ACC112 (cell line): ENCODE measurements around the gene TEAD4.

ENCODE experiments used
- H2AFZ ChIP-seq: fragments of 200-600 bp; sonication (generic); one replicate; pipeline ENCODE4 v1.6.0; 2017; ENCODE audit warnings: antibody characterized with exemption, low read length; ENCODE audit not compliant: unreplicated experiment
- H3K27ac ChIP-seq: fragments of 200-600 bp; sonication (generic); 2 replicates; pipeline ENCODE4 v1.5.1; 2014; ENCODE audit warnings: low read depth, mild to moderate bottlenecking, antibody characterized with exemption, low read length, moderate library complexity
- H3K27me3 ChIP-seq: fragments of 200-600 bp; sonication (generic); 2 replicates; pipeline ENCODE4 v1.6.1; 2014; ENCODE audit warnings: mild to moderate bottlenecking, antibody characterized with exemption, low read length, moderate library complexity, mixed read lengths; ENCODE audit not compliant: insufficient read depth
- H3K36me3 ChIP-seq: fragments of 200-600 bp; sonication (generic); 2 replicates; pipeline ENCODE4 v1.6.1; 2016; ENCODE audit warnings: mild to moderate bottlenecking, antibody characterized with exemption, low read length, moderate library complexity, mixed read lengths; ENCODE audit not compliant: insufficient read depth
- H3K4me1 ChIP-seq: fragments of 200-600 bp; sonication (generic); one replicate; pipeline ENCODE4 v1.6.1; 2016; ENCODE audit warnings: low read length, mixed read lengths; ENCODE audit not compliant: insufficient read depth, unreplicated experiment, control insufficient read depth
- H3K4me3 ChIP-seq: fragments of 200-600 bp; sonication (generic); 2 replicates; pipeline ENCODE4 v1.5.1; 2014; ENCODE audit warnings: mild to moderate bottlenecking, low read depth, low read length
- H3K79me2 ChIP-seq: fragments of 200-600 bp; sonication (generic); one replicate; pipeline ENCODE4 v1.6.0; 2016; ENCODE audit warnings: low read length; ENCODE audit not compliant: control insufficient read depth, unreplicated experiment, insufficient read depth

TEAD4 gene

DNA sequence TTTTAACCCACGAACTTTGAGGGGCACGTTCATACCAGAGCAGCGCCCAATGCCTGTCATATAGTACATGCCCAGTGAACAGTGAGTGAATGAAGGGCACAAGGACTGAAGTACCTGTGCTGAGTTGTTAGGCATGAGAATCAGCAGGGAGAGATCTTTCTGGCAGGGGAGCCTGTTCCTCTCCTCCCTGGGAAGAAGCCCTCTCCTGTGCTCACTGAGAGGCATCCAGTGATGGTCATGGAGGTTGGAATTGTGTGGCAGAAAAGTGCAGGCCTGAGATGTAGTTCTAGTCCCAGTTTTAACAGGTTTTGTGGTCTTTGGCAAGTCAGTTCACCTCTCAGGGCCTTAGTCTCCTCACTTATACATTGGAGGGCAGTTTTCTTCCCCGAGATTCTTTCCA is 20.6 kb downstream of the TEAD4 start:
- H3K4me3 ChIP-seq = no peak overlapping the region
- no peak overlapping the region for H2AFZ ChIP-seq
- H3K27ac ChIP-seq = no peak overlapping the region
- no peaks in the 10 kb centered on the region for H3K27me3 ChIP-seq
- no peaks in the 10 kb centered on the region for H3K4me1 ChIP-seq
- H3K79me2 ChIP-seq = peaks cover 3% of the 10 kb centered on the region
- H3K36me3 ChIP-seq = no peaks in the 10 kb centered on the region

DNA sequence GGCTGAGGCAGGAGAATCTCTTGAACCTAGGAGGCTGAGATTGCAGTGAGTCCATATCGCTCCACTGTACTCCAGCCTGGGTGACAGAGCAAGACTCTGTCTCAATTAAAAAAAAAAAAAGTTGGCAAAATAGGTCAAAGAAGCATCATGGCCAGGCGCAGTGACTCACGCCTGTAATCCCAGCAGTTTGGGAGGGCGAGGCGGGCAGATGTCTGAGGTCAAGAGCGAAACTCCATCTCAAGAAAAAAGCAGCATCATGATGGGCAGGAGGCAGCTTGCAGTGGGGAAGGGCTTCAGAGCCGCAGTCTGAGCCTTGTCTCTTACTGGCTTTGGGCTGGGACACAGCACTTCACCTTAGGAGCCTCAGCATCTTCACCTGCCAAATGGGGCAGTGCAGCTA is 21.4 kb downstream of the TEAD4 start:
- no peaks in the 10 kb centered on the region for H3K4me1 ChIP-seq
- peaks cover 3% of the 10 kb centered on the region for H3K79me2 ChIP-seq
- no peaks in the 10 kb centered on the region for H3K27me3 ChIP-seq
- H3K27ac ChIP-seq = no peak overlapping the region
- H2AFZ ChIP-seq = no peak overlapping the region
- no peaks in the 10 kb centered on the region for H3K36me3 ChIP-seq
- no peak overlapping the region for H3K4me3 ChIP-seq

- H3K27ac ChIP-seq = no peak overlapping the region
- no peak overlapping the region for H3K4me3 ChIP-seq
- no peak overlapping the region for H2AFZ ChIP-seq
- H3K36me3 ChIP-seq = no peaks in the 10 kb centered on the region
- no peaks in the 10 kb centered on the region for H3K4me1 ChIP-seq
- H3K27me3 ChIP-seq = no peaks in the 10 kb centered on the region
- H3K79me2 ChIP-seq = no peaks in the 10 kb centered on the region
Measured at GRCh38 chr12:2982361-2982760, 23.2 kb downstream of the TEAD4 start.

GRCh38 chr12:2984249-2984648 is 25.1 kb downstream of the TEAD4 start:
- Histone ChIP-seq H3K79me2 (no peaks in the 10 kb centered on the region), H3K36me3 (no peaks in the 10 kb centered on the region; the same call in 1 of the 2 replicates), H3K27ac (no peak overlapping the region), H3K4me3 (no peak overlapping the region), H3K27me3 (no peaks in the 10 kb centered on the region), H3K4me1 (no peaks in the 10 kb centered on the region), H2AFZ (no peak overlapping the region)

DNA sequence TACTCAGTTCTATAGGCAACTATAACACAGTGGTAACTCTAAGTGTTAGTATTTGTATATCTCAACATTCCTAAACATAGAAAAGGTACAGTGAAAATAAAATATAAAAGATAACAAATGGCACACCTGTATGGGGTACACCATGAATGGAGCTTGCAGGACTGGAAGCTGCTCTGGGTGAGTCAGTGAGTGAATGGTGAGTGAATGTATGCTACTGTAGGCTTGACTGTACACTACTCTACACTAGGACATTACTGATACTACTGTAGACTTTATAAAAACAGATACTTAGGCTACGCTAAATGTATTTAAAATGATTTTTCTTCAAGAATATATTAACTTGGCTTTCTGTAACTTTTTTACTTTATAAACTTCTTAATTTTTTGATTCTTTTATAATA is 25.5 kb downstream of the TEAD4 start:
- Histone ChIP-seq H3K27me3 (no peaks in the 10 kb centered on the region), H3K4me1 (no peaks in the 10 kb centered on the region), H3K4me3 (no peak overlapping the region), H3K36me3 (no peaks in the 10 kb centered on the region; the same call in none of the 2 replicates), H3K79me2 (no peaks in the 10 kb centered on the region), H3K27ac (no peak overlapping the region), H2AFZ (no peak overlapping the region)

- no peak overlapping the region for H3K27ac ChIP-seq
- H3K4me1 ChIP-seq = no peaks in the 10 kb centered on the region
- H3K36me3 ChIP-seq = no peaks in the 10 kb centered on the region; the same call in none of the 2 replicates
- no peaks in the 10 kb centered on the region for H3K79me2 ChIP-seq
- no peak overlapping the region for H3K4me3 ChIP-seq
- H2AFZ ChIP-seq = no peak overlapping the region
- H3K27me3 ChIP-seq = no peaks in the 10 kb centered on the region
Measured at GRCh38 chr12:2986876-2987275, 27.7 kb downstream of the TEAD4 start.

DNA sequence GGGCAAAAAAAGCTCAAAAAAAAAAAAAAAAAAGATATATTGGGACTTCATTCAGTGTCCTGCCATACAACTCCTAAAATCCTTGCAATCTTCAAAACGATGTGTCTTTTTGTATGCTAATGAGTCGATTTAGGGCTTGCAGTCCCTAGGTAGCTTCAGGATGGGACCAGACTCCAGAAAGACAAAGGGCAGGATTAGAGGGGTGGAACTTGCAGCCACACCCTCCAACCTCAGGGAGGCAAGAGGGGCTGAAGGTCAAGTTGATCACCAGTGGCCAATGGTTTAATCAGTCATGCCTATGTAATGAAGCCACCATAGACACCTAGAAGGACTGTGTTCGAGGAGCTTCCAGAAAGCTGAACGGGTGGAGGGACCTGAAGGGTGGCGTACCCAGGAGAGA is 29.3 kb downstream of the TEAD4 start:
- Histone ChIP-seq H2AFZ (no peak overlapping the region), H3K79me2 (no peaks in the 10 kb centered on the region), H3K27ac (no peak overlapping the region), H3K27me3 (no peaks in the 10 kb centered on the region), H3K4me1 (no peaks in the 10 kb centered on the region), H3K4me3 (no peak overlapping the region), H3K36me3 (no peaks in the 10 kb centered on the region; the same call in none of the 2 replicates)

DNA sequence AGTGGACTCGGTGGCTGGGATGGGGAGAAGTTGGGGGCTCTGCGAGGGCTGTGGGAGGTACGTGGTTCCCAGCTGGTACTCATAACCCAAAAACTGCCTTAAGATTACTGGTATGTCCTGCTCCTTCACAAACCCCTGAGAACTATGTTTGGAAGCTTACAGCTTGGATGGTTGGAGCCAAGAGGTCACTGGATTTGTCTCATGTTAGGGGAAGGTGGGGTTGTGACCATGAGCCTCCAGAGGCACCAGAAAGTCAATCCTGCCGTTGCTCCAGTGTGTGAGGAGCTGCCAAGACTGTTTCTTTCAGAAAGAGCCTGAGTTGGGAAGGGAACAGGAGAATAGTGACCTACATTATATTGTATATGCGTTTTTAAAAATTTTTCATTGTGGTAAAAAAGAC is 33.5 kb downstream of the TEAD4 start:
- H3K27me3 ChIP-seq = no peaks in the 10 kb centered on the region
- H3K27ac ChIP-seq = no peak overlapping the region
- H3K4me3 ChIP-seq = no peak overlapping the region
- H3K4me1 ChIP-seq = no peaks in the 10 kb centered on the region
- no peaks in the 10 kb centered on the region for H3K79me2 ChIP-seq
- H3K36me3 ChIP-seq = no peaks in the 10 kb centered on the region; the same call in none of the 2 replicates
- no peak overlapping the region for H2AFZ ChIP-seq

GRCh38 chr12:2997989-2998670 is 38.9 kb downstream of the TEAD4 start:
- H3K79me2 ChIP-seq = no peaks in the 10 kb centered on the region
- no peak overlapping the region for H3K27ac ChIP-seq

DNA sequence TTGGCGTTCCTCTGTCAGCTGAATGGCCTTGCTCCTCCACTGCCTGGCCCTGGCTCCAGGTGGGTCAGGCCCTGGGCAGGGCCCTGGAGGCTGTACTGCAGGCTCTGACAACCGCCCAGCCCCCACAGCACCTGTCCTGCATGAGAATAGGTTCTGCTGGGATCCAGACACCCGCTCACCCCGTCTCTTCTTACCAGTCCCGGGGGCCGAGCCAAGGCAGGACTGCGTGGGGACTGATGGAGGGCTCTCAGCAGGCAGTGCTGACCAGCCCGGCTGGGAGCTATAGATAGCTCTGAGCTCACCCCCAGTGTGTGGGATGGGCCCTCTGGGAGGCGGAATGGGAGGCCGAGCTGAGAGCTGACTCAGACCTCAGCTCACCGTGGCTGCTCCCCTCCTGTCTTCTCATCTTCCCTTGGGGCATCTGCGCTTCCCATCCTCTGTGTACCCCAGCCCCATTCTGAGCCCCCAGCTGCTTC is 39.6 kb downstream of the TEAD4 start:
- no peaks in the 10 kb centered on the region for H3K79me2 ChIP-seq
- H2AFZ ChIP-seq = no peak overlapping the region
- H3K27ac ChIP-seq = no peak overlapping the region
- H3K4me3 ChIP-seq = no peak overlapping the region
- no peaks in the 10 kb centered on the region for H3K36me3 ChIP-seq
- H3K4me1 ChIP-seq = peaks cover 8% of the 10 kb centered on the region
- no peaks in the 10 kb centered on the region for H3K27me3 ChIP-seq

More at GRCh38 chr12:2997989-2998670, 38.9 kb downstream of the TEAD4 start:
- H2AFZ ChIP-seq = no peak overlapping the region
- H3K4me3 ChIP-seq = no peak overlapping the region
- H3K36me3 ChIP-seq = no peaks in the 10 kb centered on the region
- H3K4me1 ChIP-seq = peaks cover 8% of the 10 kb centered on the region
- no peaks in the 10 kb centered on the region for H3K27me3 ChIP-seq

DNA sequence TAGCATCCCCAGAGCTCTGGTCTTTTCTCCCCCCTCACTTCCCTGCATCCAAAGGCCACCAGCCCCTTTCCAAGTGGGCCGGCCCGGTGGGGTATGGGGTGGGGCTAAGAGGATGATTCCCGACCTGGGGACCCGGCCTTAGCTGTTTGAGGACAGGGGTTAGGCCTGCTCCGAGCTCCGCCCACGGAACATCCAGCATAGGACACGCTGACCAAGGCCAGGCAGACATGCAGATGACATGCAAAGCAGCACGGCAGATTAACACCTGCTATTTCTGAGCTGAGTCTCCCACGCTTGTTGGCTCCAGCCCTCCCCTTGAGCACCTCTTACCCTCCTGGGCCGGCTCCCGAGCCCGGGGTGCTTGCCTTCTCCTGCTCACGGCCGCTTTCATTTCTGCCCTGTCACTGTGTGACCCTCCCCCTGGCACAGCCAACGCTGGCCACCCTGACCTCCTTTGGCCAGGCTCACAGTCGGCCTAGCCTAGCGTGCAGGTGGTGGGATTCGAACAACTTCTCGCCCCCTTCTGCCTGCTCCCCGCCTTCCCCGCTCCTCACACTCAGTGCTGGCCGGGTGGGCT is 40.2 kb downstream of the TEAD4 start:
- no peaks in the 10 kb centered on the region for H3K79me2 ChIP-seq
- no peaks in the 10 kb centered on the region for H3K27me3 ChIP-seq
- peaks cover 8% of the 10 kb centered on the region for H3K4me1 ChIP-seq
- H3K27ac ChIP-seq = no peak overlapping the region
- H3K4me3 ChIP-seq = no peak overlapping the region
- H2AFZ ChIP-seq = no peak overlapping the region
- peaks cover under 1% of the 10 kb centered on the region; the same call in 1 of the 2 replicates for H3K36me3 ChIP-seq
